Measurements from ENCODE around the gene CHRNG.
A peak's percentile ranks its signal among the peaks of the same experiment; 100 is the strongest.

The CHRNG gene, protein sequence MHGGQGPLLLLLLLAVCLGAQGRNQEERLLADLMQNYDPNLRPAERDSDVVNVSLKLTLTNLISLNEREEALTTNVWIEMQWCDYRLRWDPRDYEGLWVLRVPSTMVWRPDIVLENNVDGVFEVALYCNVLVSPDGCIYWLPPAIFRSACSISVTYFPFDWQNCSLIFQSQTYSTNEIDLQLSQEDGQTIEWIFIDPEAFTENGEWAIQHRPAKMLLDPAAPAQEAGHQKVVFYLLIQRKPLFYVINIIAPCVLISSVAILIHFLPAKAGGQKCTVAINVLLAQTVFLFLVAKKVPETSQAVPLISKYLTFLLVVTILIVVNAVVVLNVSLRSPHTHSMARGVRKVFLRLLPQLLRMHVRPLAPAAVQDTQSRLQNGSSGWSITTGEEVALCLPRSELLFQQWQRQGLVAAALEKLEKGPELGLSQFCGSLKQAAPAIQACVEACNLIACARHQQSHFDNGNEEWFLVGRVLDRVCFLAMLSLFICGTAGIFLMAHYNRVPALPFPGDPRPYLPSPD
- 0 reads per million in 3 experiments for total RNA-seq

DNA sequence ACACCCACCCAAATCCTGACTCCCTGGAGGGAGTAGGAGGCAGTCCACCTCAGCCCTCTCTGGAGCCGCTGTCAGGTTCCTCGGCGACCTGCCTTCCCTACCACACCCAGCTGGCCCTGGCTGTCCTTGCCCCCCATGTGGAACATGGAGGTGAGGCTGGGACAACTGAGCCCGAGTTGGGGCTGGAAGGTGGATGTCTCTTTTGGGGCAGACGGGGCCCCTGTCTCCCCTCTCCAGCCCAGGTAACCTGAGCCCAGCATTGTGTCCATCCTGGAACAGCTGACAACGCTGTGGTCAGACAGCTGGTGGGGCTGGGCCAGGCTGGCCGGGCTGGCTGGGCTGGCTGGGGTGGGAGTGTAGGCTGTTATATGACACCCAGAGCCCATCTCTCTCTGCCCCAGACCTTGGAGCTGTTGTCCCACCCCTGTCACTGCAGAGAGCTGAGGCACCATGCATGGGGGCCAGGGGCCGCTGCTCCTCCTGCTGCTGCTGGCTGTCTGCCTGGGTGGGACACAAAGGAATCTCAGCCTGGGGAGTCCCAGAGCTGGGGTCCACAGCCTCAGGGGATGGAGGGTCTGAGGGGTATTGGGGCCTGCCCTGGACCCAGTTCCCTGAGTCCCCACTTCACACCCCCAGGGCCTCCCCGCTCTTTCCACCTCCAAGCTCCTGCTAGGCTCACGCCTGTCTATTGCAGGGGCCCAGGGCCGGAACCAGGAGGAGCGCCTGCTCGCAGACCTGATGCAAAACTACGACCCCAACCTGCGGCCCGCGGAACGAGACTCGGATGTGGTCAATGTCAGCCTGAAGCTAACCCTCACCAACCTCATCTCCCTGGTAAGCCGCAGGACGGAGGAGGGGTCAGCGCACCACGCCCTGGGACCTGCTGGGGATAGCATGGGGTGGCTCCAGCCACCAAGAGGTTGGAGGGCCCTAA is at the start of gene CHRNG:
TSS of gene CHRNG (plus strand) at position 395 of the 934 bp plus-strand sequence. CDS start at position 451, 56 bp downstream.
- no peak for DNase-seq

DNA sequence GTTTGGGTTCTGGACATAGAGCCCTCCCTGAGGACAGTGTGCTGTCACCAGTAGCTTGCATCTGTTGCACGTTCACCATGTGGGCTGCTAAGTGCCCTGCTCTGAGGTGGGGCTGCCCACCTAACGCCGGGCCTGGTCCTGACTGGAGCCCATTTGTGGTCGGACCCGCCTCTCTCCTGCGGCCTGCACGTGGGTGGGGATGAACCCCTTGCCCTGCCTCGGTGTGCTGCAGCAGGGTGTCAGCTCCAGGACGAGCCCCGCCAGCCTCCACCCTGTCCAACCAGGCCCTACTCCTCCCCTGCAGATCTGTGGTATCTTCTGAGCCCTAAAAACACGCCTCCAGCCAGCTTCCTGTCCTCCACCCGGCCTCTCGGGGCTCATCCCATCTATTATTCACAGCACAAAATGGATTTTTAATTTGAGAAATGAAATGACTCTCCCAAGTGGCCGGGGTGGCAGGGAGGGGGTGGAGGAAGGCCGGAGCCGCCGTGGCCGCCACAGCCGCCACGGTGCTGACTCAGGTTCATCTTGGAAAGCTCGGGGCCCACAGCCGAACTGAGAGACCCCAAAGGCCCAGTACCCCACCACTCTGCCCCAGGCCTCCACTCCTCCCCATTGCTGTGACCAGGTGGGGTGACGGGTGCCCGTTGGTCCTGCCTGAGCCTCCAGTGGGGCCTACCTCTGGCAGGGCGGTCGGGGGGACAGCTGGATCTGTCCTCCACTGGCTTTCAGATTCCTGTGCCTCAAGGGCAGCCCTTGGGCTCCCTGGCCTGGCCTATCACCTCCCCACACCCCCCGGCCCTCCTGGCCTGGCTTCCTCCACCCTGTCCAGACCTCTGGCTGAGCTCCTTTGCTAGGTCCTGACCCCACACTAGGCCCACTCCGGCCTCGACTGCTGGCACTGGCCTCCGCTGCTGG is 49.0 kb upstream of the CHRNG start:
- no peak for DNase-seq

DNA sequence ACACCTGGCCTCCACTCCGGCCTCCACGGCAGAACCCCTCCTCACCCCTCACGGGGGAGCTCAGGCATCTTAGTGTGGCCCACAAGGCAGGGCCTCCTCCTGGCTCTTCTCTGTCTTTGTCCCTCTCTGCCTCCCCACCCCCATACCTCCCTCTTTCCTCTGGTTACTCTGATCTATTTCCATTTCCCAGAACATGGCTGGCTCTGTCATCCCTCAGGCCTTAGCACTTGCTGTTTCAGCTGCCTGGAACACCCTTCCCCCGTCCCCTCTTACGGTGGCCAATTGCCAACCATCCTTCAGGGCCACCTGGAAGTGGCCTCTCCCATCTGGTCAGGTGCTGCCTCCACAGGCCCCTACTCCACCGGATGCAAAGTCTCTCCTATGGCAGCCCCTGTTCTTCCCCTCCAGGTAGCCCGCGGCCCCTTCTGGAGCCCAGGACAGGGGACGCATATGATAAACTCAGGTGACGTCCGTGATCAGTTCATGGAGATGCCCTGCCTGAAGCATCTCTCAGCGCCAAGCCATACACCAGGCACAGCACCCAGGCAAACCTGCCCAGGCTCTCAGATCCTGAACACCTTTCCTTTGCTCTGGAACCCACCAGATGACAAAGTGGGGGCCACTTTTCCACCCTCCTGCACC is 48.2 kb upstream of the CHRNG start:
- DNase-seq: no peak

DNA sequence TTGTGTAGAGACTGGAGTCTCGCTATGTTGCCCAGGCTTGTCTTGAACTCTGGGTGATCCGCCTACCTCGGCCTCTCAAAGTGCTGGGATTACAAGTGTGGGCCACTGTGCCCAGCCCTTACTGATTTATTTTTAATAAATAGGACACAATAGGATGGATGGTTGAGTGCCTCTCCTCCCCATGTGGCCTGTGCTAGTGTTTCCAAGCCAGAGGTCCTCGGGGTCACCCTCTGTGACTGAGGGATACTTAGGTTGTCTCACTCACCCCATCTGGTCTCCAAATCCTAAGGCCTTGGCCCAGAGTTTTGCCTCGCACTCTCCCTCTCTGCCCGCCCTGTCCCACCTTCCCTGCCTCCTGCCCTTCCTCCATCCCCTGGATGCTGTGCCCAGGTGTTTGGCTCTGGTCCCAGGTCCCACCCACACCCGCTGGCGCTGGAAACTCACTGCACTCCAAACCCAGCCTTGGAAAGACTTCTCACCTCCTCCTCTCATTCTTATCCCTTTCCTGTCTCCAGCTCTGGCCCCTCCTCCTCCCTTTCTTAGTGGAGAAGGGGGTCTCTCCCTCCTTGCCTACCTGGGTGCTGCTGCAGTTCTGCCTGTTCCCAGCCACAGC is 47.1 kb upstream of the CHRNG start:
- DNase-seq: no peak

DNA sequence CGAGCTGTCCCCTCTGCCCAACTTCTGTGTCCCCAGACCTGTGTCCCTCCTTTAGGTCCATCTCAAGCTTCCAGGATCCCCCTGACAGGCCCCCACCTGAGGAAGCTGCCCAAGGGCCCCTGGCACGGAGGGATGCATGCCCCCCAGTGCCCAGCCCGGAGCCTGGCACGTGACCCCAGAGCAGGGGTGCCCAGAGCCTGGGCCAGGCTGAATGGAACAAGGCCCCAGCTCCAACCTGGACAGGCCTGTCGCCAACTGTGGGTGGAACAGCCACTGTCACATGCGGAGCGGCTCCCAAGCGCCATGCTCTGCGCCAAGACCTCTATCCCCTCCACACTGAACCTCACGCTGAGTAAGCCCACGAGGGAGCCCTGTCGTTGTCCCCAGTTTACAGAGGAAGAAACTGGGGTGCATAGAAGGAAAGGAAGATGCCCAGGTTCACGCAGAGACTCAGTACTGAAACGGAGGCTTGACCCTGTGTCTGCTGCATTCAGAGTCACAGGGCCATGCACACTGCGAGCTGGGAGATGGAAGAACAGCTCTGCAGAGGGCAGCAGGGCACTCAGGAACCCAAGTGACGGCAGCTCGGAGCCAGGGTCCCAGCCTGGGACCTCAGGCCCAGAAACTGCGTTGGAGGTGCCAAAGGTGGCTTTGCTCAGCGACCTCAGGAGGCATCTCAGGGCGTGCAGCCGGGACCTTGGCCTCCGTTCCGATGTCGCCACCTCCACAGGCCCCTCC is 46.4 kb upstream of the CHRNG start:
- DNase-seq: no peak

DNA sequence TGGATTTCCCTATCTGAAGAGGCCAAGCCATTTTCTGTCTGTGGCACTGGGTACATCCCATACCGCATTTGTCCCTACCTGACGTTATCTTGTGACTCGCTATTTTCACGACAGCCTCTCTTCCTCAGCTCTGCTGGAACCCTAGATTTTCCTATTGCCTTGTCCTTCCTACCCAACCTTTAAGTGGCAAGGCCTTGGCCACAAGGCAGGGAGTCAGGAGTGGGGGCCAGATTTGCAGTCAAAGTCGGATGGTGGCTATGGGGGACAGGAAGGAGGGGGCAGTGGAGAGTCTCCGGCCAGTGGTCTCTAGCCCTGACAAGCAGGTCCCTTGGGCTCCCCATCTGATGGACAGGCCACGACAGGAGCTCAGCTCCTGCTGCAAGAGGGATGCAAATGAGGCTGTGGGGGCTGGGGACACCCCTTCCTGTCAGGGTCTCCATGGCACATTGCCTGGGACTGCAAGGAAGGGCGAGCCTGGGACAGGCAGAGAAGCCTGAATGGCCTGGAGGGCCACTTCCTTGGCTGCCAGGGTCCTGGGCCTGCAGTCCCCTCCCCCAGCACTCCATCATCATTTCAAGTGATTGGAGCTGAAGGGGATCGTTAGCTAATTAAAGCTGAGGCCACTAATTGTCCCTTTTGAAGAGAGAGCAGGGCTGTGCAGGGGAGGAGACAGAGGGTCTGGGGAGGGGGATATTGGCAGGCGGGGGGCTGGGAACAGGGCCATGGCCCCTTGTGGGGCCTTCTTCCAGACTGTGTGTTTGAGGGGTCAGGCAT is 45.6 kb upstream of the CHRNG start:
- DNase-seq: no peak

DNA sequence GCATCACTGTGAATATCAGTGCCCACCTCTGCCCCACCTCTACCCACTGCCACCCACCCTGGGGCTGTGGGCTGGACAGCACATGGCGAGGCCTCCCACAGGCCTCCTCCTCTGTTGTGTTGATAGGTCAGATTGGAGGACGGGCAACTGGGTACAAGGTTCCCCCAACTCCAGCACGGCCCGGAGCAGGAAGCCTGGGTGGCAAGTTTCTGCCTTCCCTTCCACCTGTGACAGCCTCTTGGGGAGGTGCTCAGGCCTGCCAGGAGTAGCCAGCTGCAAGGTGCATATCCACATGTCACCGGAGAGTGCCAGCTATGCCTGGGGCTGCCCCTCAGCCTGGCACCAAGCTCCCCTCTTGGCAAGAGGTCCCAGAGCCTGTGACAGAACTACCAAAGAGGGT is 45.0 kb upstream of the CHRNG start:
- DNase-seq: no peak

DNA sequence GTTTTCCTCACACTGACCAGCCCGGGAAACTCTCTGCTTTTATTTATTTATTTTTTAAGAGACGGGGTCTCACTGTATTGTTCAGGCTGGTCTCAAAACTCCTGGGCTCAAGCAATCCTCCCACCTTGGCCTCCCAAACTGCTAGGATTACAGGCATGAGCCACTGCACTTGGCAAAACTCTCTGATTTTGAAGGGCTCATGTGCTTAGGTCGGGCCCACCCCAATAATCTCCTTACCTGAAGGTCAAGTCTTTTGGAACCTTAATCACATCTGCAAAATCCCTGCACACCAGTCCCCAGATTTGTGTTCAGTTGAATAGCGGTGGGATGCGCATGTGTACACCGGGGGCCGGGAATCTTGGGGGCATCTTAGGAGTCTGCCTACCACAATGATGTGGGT is 44.2 kb upstream of the CHRNG start:
- no peak for DNase-seq

DNA sequence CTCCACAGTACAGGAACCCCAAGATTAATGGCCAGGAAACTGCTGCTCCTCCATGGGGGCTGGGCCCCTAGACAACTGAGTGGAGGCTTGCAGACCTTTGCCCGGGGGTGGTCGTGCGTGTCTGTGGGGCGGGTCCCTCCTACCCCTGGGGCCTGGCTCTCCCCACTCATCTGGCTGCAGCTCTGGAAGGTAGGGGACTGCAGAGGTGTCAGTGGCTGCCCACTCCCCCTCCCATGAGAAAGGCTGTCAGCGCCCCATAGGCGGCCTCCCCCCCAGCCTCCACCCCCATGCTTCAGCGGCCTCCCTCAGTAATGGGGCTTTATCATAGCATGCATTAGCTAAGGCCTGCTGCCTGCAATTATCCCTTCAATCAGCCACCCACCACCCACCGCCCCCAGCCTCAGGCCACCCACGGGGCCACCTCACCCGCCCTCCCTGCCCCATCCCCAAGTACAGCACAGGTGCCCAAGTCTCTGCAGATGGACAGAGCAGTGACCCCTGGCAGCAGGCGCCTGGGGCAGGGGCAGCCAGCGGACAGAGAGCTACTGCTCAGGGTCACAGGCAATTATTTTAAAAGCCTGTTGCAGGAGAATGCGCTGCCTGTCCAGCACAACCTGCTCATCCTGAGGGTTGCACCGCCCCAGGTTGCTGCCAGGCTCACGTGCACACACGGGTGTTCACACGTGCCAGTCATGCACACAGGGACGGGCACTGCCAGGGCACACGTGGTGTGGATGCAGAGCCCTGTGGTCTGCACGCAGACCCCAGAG is 42.8 kb upstream of the CHRNG start:
- no peak for DNase-seq

DNA sequence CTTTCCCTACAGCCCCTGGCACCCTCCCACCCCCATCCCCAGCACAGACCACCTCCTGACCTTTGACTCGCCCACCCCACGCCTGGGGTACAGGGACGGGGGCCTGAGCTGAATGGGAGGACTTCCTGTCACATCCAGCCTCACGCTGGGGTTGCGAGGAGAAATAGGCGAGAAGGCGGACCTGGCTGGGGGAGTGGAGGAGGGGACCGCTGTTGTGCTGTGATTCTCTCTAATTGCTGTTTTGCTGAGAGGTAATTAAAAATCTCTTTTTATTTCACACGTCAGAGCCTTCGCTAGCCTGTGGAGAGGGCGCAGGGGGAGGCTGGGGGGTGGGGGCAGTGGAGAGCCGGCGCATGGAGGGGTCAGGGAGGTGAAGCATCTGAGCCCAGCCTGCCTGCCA is 42.1 kb upstream of the CHRNG start:
- no peak for DNase-seq

DNA sequence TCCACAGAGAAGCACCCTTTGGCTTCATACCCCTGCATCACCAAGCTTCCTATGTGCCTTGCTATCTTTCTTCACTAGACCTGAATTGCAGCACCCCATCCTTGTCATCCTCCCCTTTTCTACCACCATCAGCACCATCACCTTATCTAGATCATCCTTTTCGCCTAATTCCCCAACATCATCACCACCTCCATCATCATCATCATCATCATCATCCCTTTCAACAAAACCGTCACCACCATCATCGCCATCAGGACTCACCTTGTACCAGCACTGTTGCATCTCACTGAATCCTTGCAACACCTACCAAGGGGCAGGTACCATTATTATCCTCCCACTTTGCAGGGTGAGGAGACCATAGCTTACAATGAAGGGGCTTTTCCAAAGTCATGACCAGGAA is 41.0 kb upstream of the CHRNG start:
- DNase-seq: no peak

DNA sequence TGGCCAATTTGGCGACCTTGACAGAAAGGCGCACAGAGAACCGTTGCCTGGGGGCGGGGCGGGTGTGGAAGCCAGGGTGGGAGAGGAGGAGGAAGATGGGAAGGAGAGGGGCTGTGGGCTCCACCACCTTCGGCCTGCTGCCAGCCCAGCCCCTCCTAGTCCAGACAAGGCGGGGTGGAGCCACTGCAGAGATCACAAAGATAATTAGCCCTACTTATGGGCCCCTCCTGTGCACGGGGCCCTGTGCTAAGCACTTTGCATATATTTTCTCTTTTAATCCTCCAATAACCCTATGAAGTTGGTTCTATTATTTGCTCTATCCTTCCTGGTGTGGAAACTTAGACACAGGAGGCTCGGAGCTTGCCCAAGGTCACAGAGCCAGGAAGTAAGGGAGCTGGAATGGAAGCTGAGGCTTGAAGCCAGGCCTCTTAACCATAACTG is 38.1 kb upstream of the CHRNG start:
- DNase-seq: no peak

DNA sequence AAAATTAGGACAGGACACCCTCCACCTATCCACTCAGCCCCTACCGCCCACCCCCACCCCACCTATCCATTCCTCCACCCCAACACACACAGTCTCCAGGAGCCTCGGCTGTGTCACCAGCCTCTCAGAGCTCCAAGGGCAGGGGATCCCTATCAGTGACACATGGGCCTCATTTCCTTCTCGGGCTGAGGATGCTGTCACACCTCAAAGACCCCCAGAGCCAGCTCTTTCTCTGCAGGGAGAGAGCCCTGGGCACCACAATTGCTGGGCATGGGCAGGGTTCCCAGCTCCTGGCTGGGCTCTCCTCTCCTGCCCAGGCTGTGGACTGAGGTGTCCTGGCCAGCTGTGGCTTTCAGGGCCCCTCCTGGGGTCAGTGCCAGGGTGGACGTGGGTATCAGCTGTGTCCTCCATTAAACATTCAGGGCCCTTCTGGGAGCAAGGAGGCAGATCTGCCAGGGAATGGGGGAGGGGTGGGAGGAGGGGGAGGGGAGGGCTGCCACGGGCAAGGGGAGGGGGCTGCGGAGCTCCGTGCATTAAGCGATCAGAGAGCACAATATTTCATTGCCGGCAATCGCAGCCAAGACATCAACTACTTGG is 37.6 kb upstream of the CHRNG start:
- DNase-seq: no peak

DNA sequence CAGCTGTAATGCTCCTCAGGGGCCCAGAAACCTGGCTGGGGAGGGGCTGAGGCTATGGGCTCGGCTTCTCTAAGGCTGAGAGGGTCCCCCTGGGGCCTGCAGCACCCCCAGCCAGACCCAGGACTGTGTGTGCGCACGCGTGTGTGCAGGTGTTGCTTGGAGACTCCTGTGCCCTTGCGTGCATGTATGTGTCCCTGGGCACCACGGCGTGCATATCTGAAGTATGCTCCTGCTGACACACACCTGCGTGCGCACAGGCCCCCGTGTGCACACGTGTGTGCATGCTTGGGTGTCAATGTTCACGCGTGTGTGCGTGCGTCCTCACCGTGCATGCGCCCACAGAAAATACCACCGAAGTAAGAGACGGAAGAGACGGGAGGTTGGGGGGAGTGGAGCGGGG is 37.0 kb upstream of the CHRNG start:
- peak; percentile 31 for DNase-seq

DNA sequence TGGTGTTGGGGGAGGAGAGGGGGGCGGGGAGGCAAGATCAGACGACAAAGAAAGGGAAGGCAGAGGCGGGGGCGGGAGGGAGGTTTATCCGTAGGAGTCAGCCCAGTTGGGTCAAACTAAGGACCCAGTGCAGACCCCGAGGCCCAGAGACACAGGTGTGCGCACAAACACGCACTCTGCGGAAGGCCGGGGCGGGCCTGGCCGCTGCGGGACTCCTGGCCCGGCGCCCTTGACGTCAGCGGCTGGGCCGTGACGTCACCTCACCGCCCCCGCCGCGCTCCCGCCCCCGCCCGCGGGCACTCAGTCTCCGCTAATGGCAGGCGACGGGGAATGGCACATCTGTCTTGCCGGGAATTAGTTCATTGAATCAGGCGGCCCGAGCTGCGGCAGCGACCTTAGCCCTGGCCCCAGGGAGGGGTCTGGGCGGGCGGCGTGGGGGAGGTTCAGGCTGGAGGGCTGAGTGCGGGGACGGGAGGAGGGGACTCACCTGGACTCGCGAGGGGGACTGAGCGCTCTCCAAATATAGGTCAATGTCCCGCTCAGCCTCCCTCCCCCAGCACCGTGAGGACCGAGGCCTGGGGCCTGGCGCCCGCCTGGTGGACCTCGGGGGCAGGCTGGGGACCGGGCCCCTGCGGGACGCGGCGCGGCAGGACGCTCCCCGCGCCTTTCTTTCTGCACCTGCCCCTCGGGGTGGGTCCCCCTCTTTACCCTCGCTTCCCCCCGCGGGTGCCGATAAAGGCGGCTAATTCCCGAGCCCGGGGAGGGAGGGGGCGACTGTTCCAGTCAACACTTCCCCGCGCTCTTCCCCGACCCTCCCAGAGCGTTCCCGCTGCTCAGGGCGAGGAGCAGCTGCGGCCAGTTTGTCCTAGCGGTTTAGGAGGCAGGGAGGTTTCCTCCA is 36.3 kb upstream of the CHRNG start:
- peak; percentile 63 for DNase-seq

DNA sequence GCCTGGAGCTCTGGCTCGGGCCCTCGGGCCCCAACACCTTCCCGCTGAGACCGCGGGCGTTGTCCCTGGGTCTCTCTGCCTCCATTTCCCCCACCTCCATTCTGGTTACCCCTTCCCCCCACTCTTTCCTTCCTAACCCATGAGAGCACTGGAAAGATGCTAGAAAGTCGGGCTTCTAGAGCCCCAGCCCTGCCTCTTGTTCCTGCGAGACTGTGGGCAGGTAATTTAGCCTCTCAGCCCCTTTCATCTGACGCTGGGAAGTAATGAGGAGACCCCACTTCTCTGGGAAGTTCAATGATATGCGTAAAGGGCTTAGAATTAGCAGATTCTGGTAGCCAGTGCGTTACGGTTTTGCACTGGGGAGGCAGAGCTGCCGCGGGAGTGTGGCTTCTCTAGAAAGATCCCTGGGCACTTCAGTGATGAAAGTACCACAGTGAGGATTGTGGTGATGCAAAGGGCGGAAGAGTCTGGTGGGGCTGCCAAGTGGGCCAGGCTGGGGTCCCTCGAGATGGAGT is 35.6 kb upstream of the CHRNG start:
- DNase-seq: no peak

DNA sequence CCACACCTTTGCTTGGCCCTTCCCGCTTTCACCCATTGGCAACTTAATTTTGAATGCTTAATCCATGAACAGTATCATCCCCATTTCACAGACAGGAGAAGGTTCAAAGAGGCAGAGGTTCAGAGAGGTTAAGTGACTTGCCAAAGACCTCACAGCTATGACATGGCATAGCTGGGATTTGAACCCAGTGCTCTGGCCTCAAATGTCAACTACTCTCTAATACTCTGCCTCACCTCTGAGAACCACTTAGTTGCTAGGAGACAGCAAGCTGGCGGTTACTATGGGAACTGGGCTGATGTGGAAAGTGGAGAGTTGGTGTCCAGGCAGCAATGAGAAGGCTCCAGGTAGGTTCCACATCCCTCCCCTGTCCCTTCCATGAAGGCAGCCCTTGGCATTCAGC is 35.1 kb upstream of the CHRNG start:
- DNase-seq: no peak

Measured in central memory CD4-positive, alpha-beta T cell (primary cell).